ENCODE data around the gene XRCC2.
"Not testable (repeated sequence)": the region's sequence is repeated elsewhere in the genome, so short reads cannot be mapped to it uniquely, and the experiment has no call there.

XRCC2 gene

GRCh38 chr7:152675759-152676636 is at the start of gene XRCC2:
TSS of gene XRCC2 (minus strand) at chr7:152676141. CDS start at chr7:152676079, 62 bp downstream.
- no peak for FAIRE-seq

GRCh38 chr7:152723364-152723763 is 47.4 kb upstream of the XRCC2 start:
- FAIRE-seq: no peak

- not testable (repeated sequence) for FAIRE-seq
These were observed 36.6 kb upstream of the XRCC2 start for GRCh38 chr7:152712412-152713042.

GRCh38 chr7:152711444-152711944 is 35.6 kb upstream of the XRCC2 start:
- no peak for FAIRE-seq

GRCh38 chr7:152710153-152710442 is 34.2 kb upstream of the XRCC2 start:
- FAIRE-seq: no peak

- FAIRE-seq: no peak
These were observed 33.6 kb upstream of the XRCC2 start for GRCh38 chr7:152709287-152710152.

- no peak for FAIRE-seq
These were observed 28.9 kb upstream of the XRCC2 start for GRCh38 chr7:152704796-152705384.

- FAIRE-seq: no peak
These were observed 23.1 kb upstream of the XRCC2 start for GRCh38 chr7:152699079-152699478.

- not testable (repeated sequence) for FAIRE-seq
These were observed 21.5 kb upstream of the XRCC2 start for GRCh38 chr7:152697268-152697974.

GRCh38 chr7:152692196-152692595 is 16.3 kb upstream of the XRCC2 start:
- not testable (repeated sequence) for FAIRE-seq

GRCh38 chr7:152683297-152683696 is 7.4 kb upstream of the XRCC2 start:
- FAIRE-seq: no peak

- no peak for FAIRE-seq
These were observed 2.1 kb upstream of the XRCC2 start for GRCh38 chr7:152677808-152678670.

- no peak for FAIRE-seq
These were observed 832 bp downstream of the XRCC2 start for GRCh38 chr7:152674860-152675758.

- FAIRE-seq: no peak
These were observed 2.0 kb downstream of the XRCC2 start for GRCh38 chr7:152673897-152674296.

GRCh38 chr7:152672626-152673025 is 3.3 kb downstream of the XRCC2 start:
- no peak for FAIRE-seq

- FAIRE-seq: no peak
These were observed 6.2 kb downstream of the XRCC2 start for GRCh38 chr7:152669758-152670157.

- FAIRE-seq: no peak
These were observed 7.0 kb downstream of the XRCC2 start for GRCh38 chr7:152668975-152669374.

GRCh38 chr7:152667958-152668357 is 8.0 kb downstream of the XRCC2 start:
- FAIRE-seq: no peak

- FAIRE-seq: no peak
These were observed 9.9 kb downstream of the XRCC2 start for GRCh38 chr7:152666078-152666477.

- FAIRE-seq: no peak
These were observed 11.3 kb downstream of the XRCC2 start for GRCh38 chr7:152664636-152665035.

Data from colon (tissue), 2 donors.